K562 (cell line): Measurements from ENCODE around the gene FGF1. TPM values are rescaled to one million over a fixed set of nuclear protein-coding genes. Genes with fewer than 3 reads are reported as not detected.
A peak's percentile ranks its signal among the peaks of the same experiment; 100 is the strongest.

Experiments used
- ATAC-seq: fragments of 200-7000 bp; cut with Tn5 transposase; 3 replicates; pipeline ENCODE4 v1.9.1; 2020; ENCODE audit warnings: moderate library complexity
- BruUV-seq: library from RNA; stranded (reverse); fragments of 400-500 nt; replicated peaks from 2 replicates; lab custom pipeline; 2021; lab: Mats Ljungman, UMichigan
- CTCF ChIA-PET: fragments of 300-600 bp; formaldehyde crosslinking; extraction: SDS; loops from one replicate; lab custom pipeline; 2021; ENCODE audit warnings: low intra/inter-chr PET ratio; lab: Yijun Ruan, JAX
- POLR2A ChIA-PET: fragments of 300-600, 350-650 bp; sonication (Branson Sonifier 250); formaldehyde crosslinking; extraction: SDS; loops from one replicate; lab custom pipeline; 2021; ENCODE audit warnings: antibody characterized with exemption, inconsistent platforms; lab: Yijun Ruan, JAX
- DNase-seq, 4 experiments: peaks; one replicate each; pipeline versions ENCODE4 v3.0.0 to v3.0.0-alpha.2; 2011 to 2018; ENCODE audit warnings: low spot score in 3 of 4, mixed read lengths in 3 of 4; ENCODE audit errors: extremely low read depth in 1 of 4
- FAIRE-seq: peaks from 2 replicates; lab custom pipeline; 2011; peaks lifted over from hg19 to GRCh38; lab: Jason Lieb, UNC
- H2AFZ ChIP-seq: 2 replicates; pipeline ENCODE4 v1.6.0; 2011; ENCODE audit warnings: low read depth, low read length, control low read depth, inconsistent platforms
- H3K27ac ChIP-seq: fragments of 200-600 bp; 3 replicates; pipeline ENCODE4 v1.8.0; 2011; ENCODE audit warnings: low read depth, mild to moderate bottlenecking, control low read depth, inconsistent platforms, low read length, moderate library complexity, mixed read lengths; ENCODE audit errors: extremely low read depth
- H3K27me3 ChIP-seq, 2 experiments: fragments of 300-600 bp in 1 of 2; 2 replicates in 1 of 2; 3 replicates in 1 of 2; pipeline versions ENCODE4 v1.6.0 to v1.8.0; 2011; ENCODE audit warnings: inconsistent platforms in 2 of 2, low read length in 2 of 2, mild to moderate bottlenecking in 1 of 2, mixed read lengths in 1 of 2, moderate library complexity in 1 of 2; ENCODE audit not compliant: control insufficient read depth in 2 of 2, insufficient read depth in 2 of 2
- H3K36me3 ChIP-seq: fragments of 300-600 bp; 3 replicates; pipeline ENCODE4 v1.8.0; 2011; ENCODE audit warnings: mild to moderate bottlenecking, low read length, inconsistent platforms; ENCODE audit not compliant: control insufficient read depth, insufficient read depth
- H3K4me1 ChIP-seq, 2 experiments: fragments of 200-600 bp in 1 of 2; replicated peaks in 1 of 2; 2 replicates in 1 of 2; 3 replicates in 1 of 2; pipeline versions ENCODE4 v1.5.1 to v1.8.0; 2011; ENCODE audit warnings: inconsistent platforms in 2 of 2, low read length in 2 of 2, mild to moderate bottlenecking in 1 of 2, mixed read lengths in 1 of 2, moderate library complexity in 1 of 2; ENCODE audit not compliant: control insufficient read depth in 2 of 2, insufficient read depth in 2 of 2
- H3K4me2 ChIP-seq: 2 replicates; pipeline ENCODE4 v1.6.1; 2011; ENCODE audit warnings: low read length, control low read depth, inconsistent platforms, mixed read lengths; ENCODE audit not compliant: insufficient read depth
- H3K4me3 ChIP-seq: fragments of 200-600 bp; sonication (generic), shearing (Covaris generic); 2 replicates; pipeline ENCODE4 v1.5.1; 2016; ENCODE audit warnings: control low read depth, inconsistent platforms
- H3K79me2 ChIP-seq: fragments of 200-600 bp; 3 replicates; pipeline ENCODE4 v1.8.0; 2011; ENCODE audit warnings: low read length, inconsistent platforms; ENCODE audit not compliant: control insufficient read depth, insufficient read depth
- H3K9ac ChIP-seq, 2 experiments: 2 replicates each; pipeline versions ENCODE4 v1.6.0 to v1.6.1; 2011; ENCODE audit warnings: low read depth in 2 of 2, low read length in 2 of 2, control low read depth in 1 of 2, inconsistent platforms in 1 of 2, mild to moderate bottlenecking in 1 of 2, mixed read lengths in 1 of 2; ENCODE audit not compliant: insufficient read depth in 1 of 2
- H3K9me1 ChIP-seq: one replicate; pipeline ENCODE4 v1.6.0; 2011; ENCODE audit warnings: inconsistent platforms, mild to moderate bottlenecking, low read length, moderate library complexity; ENCODE audit not compliant: control insufficient read depth, insufficient read depth
- H3K9me3 ChIP-seq: replicated peaks from 2 replicates; pipeline ENCODE4 v1.5.1; 2011; ENCODE audit warnings: low read depth, low read length, inconsistent platforms; ENCODE audit not compliant: control insufficient read depth, insufficient read depth
- H4K20me1 ChIP-seq: replicated peaks from 2 replicates; pipeline ENCODE4 v1.6.1; 2011; ENCODE audit warnings: low read length, inconsistent platforms, mixed read lengths; ENCODE audit not compliant: control insufficient read depth, insufficient read depth
- CREB3L1 ChIP-seq: fragments of 450-650 bp; IDR thresholded peaks from 2 replicates; pipeline ENCODE4 v1.6.1; 2014; ENCODE audit warnings: low read depth, mild to moderate bottlenecking, moderate library complexity, borderline replicate concordance
- HNRNPL ChIP-seq: fragments of 200-400 bp; formaldehyde crosslinking; IDR thresholded peaks from 2 replicates; pipeline ENCODE4 v1.6.1; 2017; ENCODE audit warnings: low read depth, mild to moderate bottlenecking, low read length
- MAFG ChIP-seq: fragments of 450-650 bp; conservative IDR thresholded peaks from 2 replicates; pipeline ENCODE4 v1.6.1; 2016; ENCODE audit warnings: missing genetic modification characterization, missing compliant biosample characterization
- PATZ1 ChIP-seq: fragments of 250-450 bp; sonication (Bioruptor Pico); IDR thresholded peaks from 2 replicates; pipeline ENCODE4 v1.5.0; 2020; ENCODE audit warnings: mild to moderate bottlenecking, borderline replicate concordance
- PHF20 ChIP-seq: fragments of 450-650 bp; IDR thresholded peaks from 2 replicates; pipeline ENCODE4 v1.6.1; 2018; ENCODE audit not compliant: partially characterized antibody
- PKNOX1 ChIP-seq: fragments of 450-650 bp; IDR thresholded peaks from 2 replicates; pipeline ENCODE4 v1.6.1; 2016
- SMAD4 ChIP-seq: fragments of 250-450 bp; sonication (Bioruptor Pico); conservative IDR thresholded peaks from 2 replicates; pipeline ENCODE4 v1.8.0; 2021; ENCODE audit warnings: inconsistent platforms, mild to moderate bottlenecking, moderate library complexity
- ZKSCAN1 ChIP-seq: fragments of 150-350 bp; IDR thresholded peaks from 2 replicates; pipeline ENCODE4 v1.6.1; 2016; ENCODE audit warnings: low read depth, low read length
- ZKSCAN3 ChIP-seq: fragments of 250-450 bp; sonication (Bioruptor Pico); IDR thresholded peaks from 2 replicates; pipeline ENCODE4 v1.4.0; 2020
- ZNF134 ChIP-seq: fragments of 250-450 bp; sonication (Bioruptor Pico); conservative IDR thresholded peaks from 2 replicates; pipeline ENCODE4 v1.4.0; 2020
- ZNF431 ChIP-seq: sonication (generic); formaldehyde crosslinking; IDR thresholded peaks from 2 replicates; pipeline ENCODE4 v1.8.0; 2022; ENCODE audit warnings: mild to moderate bottlenecking, missing genetic modification reagents
- WGBS: fragments of 100-300 bp; shearing (Covaris generic); methylation state at CpG from one replicate; pipeline ENCODE4 v1.1.6; 2016; ENCODE audit warnings: low coverage, mixed read lengths; ENCODE audit not compliant: insufficient coverage; ENCODE audit errors: missing lambda C conversion rate; 5-methylcytosine and 5-hydroxymethylcytosine counted together
- in situ Hi-C: fragments of 300-500 bp; cut with MboI; formaldehyde crosslinking; loops from 4 replicates; pipeline ENCODE4 v1.15.0; 2018; ENCODE audit warnings: inconsistent platforms, mixed read lengths
- intact Hi-C: fragments of 100-400 bp; cut with micrococcal nuclease; formaldehyde crosslinking; loops from 2 replicates; pipeline ENCODE4 v1.14.2; 2022
- polyA plus RNA-seq, 8 experiments: library from polyadenylated mRNA; depleted of rRNA in 4 of 8; stranded (reverse) in 5 of 8; unstranded in 3 of 8; fragments of >200 nt; fragmentation: Nextera tagmentation in 2 of 8; fragmentation: Illumina TruSeq in 1 of 8; extraction: Ambion mirVana in 2 of 8; extraction: Trizol in 1 of 8; gene quantifications; 2 replicates each; pipeline versions ENCODE4 v1.2.1 to v1.2.3, GENCODE V29; 2011 to 2014; ENCODE audit warnings: inconsistent platforms in 1 of 8, missing spikeins in 1 of 8
- total RNA-seq, 7 experiments: library from RNA; depleted of rRNA in 6 of 7; stranded (reverse); fragments of >200 nt in 6 of 7; fragmentation: Illumina TruSeq in 2 of 7; extraction: Trizol in 2 of 7; gene quantifications; 2 replicates each; pipeline versions ENCODE4 v1.2.1 to v1.2.3, GENCODE V29; 2011 to 2021; ENCODE audit warnings: low replicate concordance in 1 of 7

The FGF1 gene
- total and polyA plus RNA-seq, 9 of the 15 experiments (the other 6 are each of a cell fraction or from before 2014, with no cell fraction given) = not detected

- Histone ChIP-seq H3K36me3 (no peaks in the 10 kb centered on the region), H3K9me3 (no peaks in the 10 kb centered on the region), H3K79me2 (no peaks in the 10 kb centered on the region), H3K4me1 (no peaks in the 10 kb centered on the region; a peak in 1 of 5 replicates), H3K4me3 (no peak overlapping the region), H3K9ac (no peak overlapping the region), H3K9me1 (no peaks in the 10 kb centered on the region), H2AFZ (no peak overlapping the region), H3K4me2 (no peak overlapping the region), H4K20me1 (no peaks in the 10 kb centered on the region), H3K27ac (no peak overlapping the region), H3K27me3 (peaks cover 0 to 2% of the 10 kb centered on the region in 2 experiments; a peak in 2 of 5 replicates)
- in situ Hi-C loops (no loop called here), intact Hi-C loops (no loop called here)
- ATAC-seq = no peak
- no peak for DNase-seq
- ChIA-PET CTCF (no interaction called here), POLR2A (no interaction called here)
- no TSS peak for BruUV-seq
- TF ChIP-seq ZNF134 (CRISPR knock-in tag) (peak; percentile 60), MAFG (tag) (no peak)
- no peak for FAIRE-seq
- WGBS = 2% methylated on average over 3 of the region's 3 CpGs
Measured at GRCh38 chr5:142578161-142578830, 107.6 kb downstream of the FGF1 start.

GRCh38 chr5:142576804-142577203, 109.1 kb downstream of the FGF1 start:
- intact Hi-C loops (no loop called here), in situ Hi-C loops (no loop called here)
- Histone ChIP-seq H3K27me3 (peaks cover 0 to 6% of the 10 kb centered on the region in 2 experiments; a peak in 2 of 5 replicates), H3K9me1 (no peaks in the 10 kb centered on the region), H3K4me1 (no peaks in the 10 kb centered on the region; a peak in 1 of 5 replicates), H2AFZ (no peak overlapping the region), H3K36me3 (no peaks in the 10 kb centered on the region), H3K9ac (no peak overlapping the region), H4K20me1 (no peaks in the 10 kb centered on the region), H3K27ac (no peak overlapping the region), H3K4me2 (no peak overlapping the region), H3K9me3 (no peaks in the 10 kb centered on the region), H3K4me3 (no peak overlapping the region), H3K79me2 (no peaks in the 10 kb centered on the region)
- ATAC-seq (no peak), DNase-seq (no peak), FAIRE-seq (no peak)
- ChIA-PET CTCF (no interaction called here), POLR2A (no interaction called here)
- no TSS peak for BruUV-seq
- 0% methylated on average over 1 of the region's 1 CpG for WGBS
- TF ChIP-seq PKNOX1 = no peak
- TF ChIP-seq PATZ1 (CRISPR knock-in tag) = no peak
- no peak for TF ChIP-seq ZKSCAN1
- no peak for TF ChIP-seq ZNF431
- TF ChIP-seq PHF20 = no peak
- no peak for TF ChIP-seq SMAD4 (CRISPR knock-in tag)
- TF ChIP-seq CREB3L1 = no peak
- TF ChIP-seq HNRNPL = no peak
- no peak for TF ChIP-seq ZKSCAN3 (CRISPR knock-in tag)
